ENCODE measurements around the gene NPPB. TPM values are rescaled to one million over a fixed set of nuclear protein-coding genes. Genes with fewer than 3 reads are reported as not detected.
"Not testable (repeated sequence)": the region's sequence is repeated elsewhere in the genome, so short reads cannot be mapped to it uniquely, and the experiment has no call there.

The NPPB gene
- total and polyA plus RNA-seq, 2 of the 8 experiments (the other 6 are each of a cell fraction or from before 2014, with no cell fraction given): 0.36 to 0.91 TPM

DNA sequence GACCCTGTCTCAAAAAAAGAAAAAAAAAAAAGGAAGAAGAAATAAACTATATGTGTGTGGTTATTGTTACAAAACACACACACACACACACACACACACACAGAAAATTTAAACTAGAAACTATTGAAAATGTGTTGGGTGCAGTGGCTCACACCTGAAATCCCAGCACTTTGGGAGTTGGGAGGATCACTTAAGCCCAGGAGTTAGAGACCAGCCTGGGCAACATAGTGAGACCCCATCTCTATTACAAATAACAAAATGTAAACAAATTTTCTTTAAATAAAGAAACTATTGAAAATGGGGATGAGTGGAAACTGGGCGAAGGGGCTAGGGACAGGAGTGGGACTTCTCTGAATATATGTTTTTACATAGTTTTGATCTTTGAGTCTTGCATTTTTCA is 44.5 kb upstream of the NPPB start (continued):
- TF ChIP-seq, protein P1, sequence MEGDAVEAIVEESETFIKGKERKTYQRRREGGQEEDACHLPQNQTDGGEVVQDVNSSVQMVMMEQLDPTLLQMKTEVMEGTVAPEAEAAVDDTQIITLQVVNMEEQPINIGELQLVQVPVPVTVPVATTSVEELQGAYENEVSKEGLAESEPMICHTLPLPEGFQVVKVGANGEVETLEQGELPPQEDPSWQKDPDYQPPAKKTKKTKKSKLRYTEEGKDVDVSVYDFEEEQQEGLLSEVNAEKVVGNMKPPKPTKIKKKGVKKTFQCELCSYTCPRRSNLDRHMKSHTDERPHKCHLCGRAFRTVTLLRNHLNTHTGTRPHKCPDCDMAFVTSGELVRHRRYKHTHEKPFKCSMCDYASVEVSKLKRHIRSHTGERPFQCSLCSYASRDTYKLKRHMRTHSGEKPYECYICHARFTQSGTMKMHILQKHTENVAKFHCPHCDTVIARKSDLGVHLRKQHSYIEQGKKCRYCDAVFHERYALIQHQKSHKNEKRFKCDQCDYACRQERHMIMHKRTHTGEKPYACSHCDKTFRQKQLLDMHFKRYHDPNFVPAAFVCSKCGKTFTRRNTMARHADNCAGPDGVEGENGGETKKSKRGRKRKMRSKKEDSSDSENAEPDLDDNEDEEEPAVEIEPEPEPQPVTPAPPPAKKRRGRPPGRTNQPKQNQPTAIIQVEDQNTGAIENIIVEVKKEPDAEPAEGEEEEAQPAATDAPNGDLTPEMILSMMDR (IDR thresholded peaks at IDR 0.05; ENCODE audit: control extremely low read depth in 1 of 3, insufficient read depth in 1 of 3, low read depth in 1 of 3, low read length in 3 of 3): no peak
- TF ChIP-seq SP2 (IDR thresholded peaks at IDR 0.05; ENCODE audit: low read length) (no peak), TAF1 (IDR thresholded peaks at IDR 0.05; ENCODE audit: low read depth, low read length) (no peak), BCL11A (IDR thresholded peaks at IDR 0.05; ENCODE audit: low read depth in 2 of 2, low read length in 2 of 2) (no peak), JUND (IDR thresholded peaks at IDR 0.05; ENCODE audit: low read length) (no peak), SP4 (IDR thresholded peaks at IDR 0.05; ENCODE audit: low read length) (no peak)
- TF ChIP-seq, protein P2, sequence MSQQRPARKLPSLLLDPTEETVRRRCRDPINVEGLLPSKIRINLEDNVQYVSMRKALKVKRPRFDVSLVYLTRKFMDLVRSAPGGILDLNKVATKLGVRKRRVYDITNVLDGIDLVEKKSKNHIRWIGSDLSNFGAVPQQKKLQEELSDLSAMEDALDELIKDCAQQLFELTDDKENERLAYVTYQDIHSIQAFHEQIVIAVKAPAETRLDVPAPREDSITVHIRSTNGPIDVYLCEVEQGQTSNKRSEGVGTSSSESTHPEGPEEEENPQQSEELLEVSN (IDR thresholded peaks at IDR 0.05): no peak

DNA sequence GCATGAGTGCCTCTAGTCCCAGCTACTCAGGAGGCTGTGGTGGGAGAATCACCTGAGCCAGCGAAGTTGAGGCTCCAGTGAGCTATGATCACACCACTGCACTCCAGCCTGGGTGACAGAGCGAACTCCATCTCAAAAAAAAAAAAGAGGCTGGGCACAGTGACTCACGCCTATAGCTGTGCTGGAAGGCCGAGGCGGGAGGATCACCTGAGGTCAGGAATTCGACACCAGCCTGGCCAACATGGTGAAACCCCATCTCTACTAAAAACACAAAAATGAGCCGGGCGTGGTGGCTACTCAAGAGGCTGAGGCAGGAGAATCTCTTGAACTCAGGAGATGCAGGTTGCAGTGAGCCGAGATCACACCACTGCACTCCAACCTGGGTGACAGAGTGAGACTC is 42.7 kb upstream of the NPPB start:
- H3K4me2 ChIP-seq (ENCODE audit: insufficient read depth in 1 of 2, low read depth in 2 of 2, low read length in 2 of 2); H3K36me3 ChIP-seq (ENCODE audit: control insufficient read depth in 2 of 4, insufficient read depth in 4 of 4, low read length in 3 of 4); H3K56ac ChIP-seq (replicated peaks; ENCODE audit: insufficient read length, low read depth, low read length); H2BK5ac ChIP-seq (ENCODE audit: low read depth, low read length); H4K8ac ChIP-seq (ENCODE audit: extremely low read depth, insufficient read depth, low read length); H3K9ac ChIP-seq (replicated peaks in 1 of 4; ENCODE audit: extremely low read depth in 1 of 4, low read depth in 3 of 4, low read length in 3 of 4); H4K5ac ChIP-seq (ENCODE audit: insufficient read length, low read depth, low read length); H3K23me2 ChIP-seq (ENCODE audit: low read depth, low read length); H3K9me3 ChIP-seq (ENCODE audit: insufficient read depth in 2 of 2, low read depth in 1 of 2, low read length in 1 of 2); H2BK20ac ChIP-seq (ENCODE audit: low read length); H4K20me1 ChIP-seq (replicated peaks in 1 of 2; ENCODE audit: control insufficient read depth in 1 of 2, insufficient read depth in 2 of 2, low read length in 2 of 2); H2BK15ac ChIP-seq (ENCODE audit: low read length); H4K91ac ChIP-seq (replicated peaks; ENCODE audit: insufficient read length, low read length); H3K4me3 ChIP-seq (ENCODE audit: extremely low read depth in 1 of 4, insufficient read depth in 2 of 4, low read depth in 3 of 4, low read length in 4 of 4); H2AK5ac ChIP-seq (ENCODE audit: low read depth, low read length); DNase-seq (ENCODE audit: low read depth in 1 of 2, low spot score in 2 of 2); H2AFZ ChIP-seq (ENCODE audit: low read length); H3K27ac ChIP-seq (ENCODE audit: low read depth, low read length); H3K79me1 ChIP-seq (ENCODE audit: low read depth, low read length); H3K18ac ChIP-seq (ENCODE audit: extremely low read depth, low read length); H3K4me1 ChIP-seq (replicated peaks in 1 of 4; ENCODE audit: control insufficient read depth in 3 of 4, insufficient read depth in 4 of 4, low read length in 3 of 4); H3K4ac ChIP-seq (replicated peaks; ENCODE audit: insufficient read length, low read depth, low read length); H2BK12ac ChIP-seq (ENCODE audit: low read depth, low read length); H3K14ac ChIP-seq (ENCODE audit: insufficient read length); H3K23ac ChIP-seq (ENCODE audit: insufficient read length); FAIRE-seq; H3K27me3 ChIP-seq (replicated peaks in 1 of 4; ENCODE audit: control insufficient read depth in 3 of 4, extremely low read depth in 1 of 4, insufficient read depth in 3 of 4, low read length in 3 of 4); H3K79me2 ChIP-seq (ENCODE audit: control insufficient read depth in 1 of 2, insufficient read depth in 2 of 2, low read length in 2 of 2); H2BK120ac ChIP-seq (replicated peaks; ENCODE audit: low read depth, low read length): not testable (repeated sequence)
- WGBS, 2 experiments (ENCODE audit: extremely low coverage in 1 of 2, insufficient coverage in 1 of 2, insufficient read length in 1 of 2, insufficient replicate concordance in 2 of 2, low coverage in 1 of 2, low lambda C conversion rate in 2 of 2, missing lambda C conversion rate in 1 of 2): 77% methylated on average over 7 of the region's 9 CpGs; no CpG with 5 or more reads in 1 of the 2 experiments
- ChIA-PET POLR2A (ENCODE audit: partially characterized antibody) (interaction anchor here (0.6 to 3.5 kb wide), 2 partner anchors 8 to 65 kb away, joined by 3 to 34 read pairs; no protein-coding TSS in a partner anchor), CTCF (ENCODE audit: partially characterized antibody) (interaction anchor here (0.8 to 1.6 kb wide), 5 partner anchors 23 to 66 kb away, joined by 3 to 6 read pairs (median 3); no protein-coding TSS in a partner anchor)

Data from H1 (cell line).